Endothelial cell of umbilical vein (primary cell): ENCODE data around the gene CDT1. TPM values are rescaled to one million over a fixed set of nuclear protein-coding genes. Genes with fewer than 3 reads are reported as not detected.

ENCODE experiments used
- BruUV-seq: library from RNA; stranded (reverse); fragments of 400-500 nt; replicated peaks from 2 replicates; lab custom pipeline; 2021; lab: Mats Ljungman, UMichigan
- CTCF ChIA-PET: fragments of 300-600, 350-600 bp; sonication (Branson Sonifier 250); formaldehyde crosslinking; loops from one replicate; lab custom pipeline; 2021; ENCODE audit warnings: antibody characterized with exemption, inconsistent platforms; lab: Charles Lee
- POLR2A ChIA-PET: fragments of 300-600, 350-600 bp; sonication (Branson Sonifier 250); formaldehyde crosslinking; loops from one replicate; lab custom pipeline; 2021; ENCODE audit warnings: antibody characterized with exemption, inconsistent platforms; lab: Charles Lee
- DNase-seq: peaks from one replicate; pipeline ENCODE4 v3.0.0-alpha.2; 2011; ENCODE audit warnings: low read depth, low spot score
- FAIRE-seq: peaks from 2 replicates; lab custom pipeline; 2011; peaks lifted over from hg19 to GRCh38; lab: Jason Lieb, UNC
- H2AFZ ChIP-seq: 2 replicates; pipeline ENCODE4 v1.6.0; 2012; ENCODE audit warnings: low read depth, low read length, control low read depth, inconsistent platforms
- H3K27ac ChIP-seq: 2 replicates; pipeline ENCODE4 v1.5.1; 2011; ENCODE audit warnings: low read depth, mild to moderate bottlenecking, control low read depth, low read length, moderate library complexity; ENCODE audit not compliant: insufficient read depth
- H3K27me3 ChIP-seq, 2 experiments: 2 replicates each; pipeline versions ENCODE4 v1.6.0 to v1.6.1; 2011; ENCODE audit warnings: low read length in 2 of 2, mixed read lengths in 1 of 2; ENCODE audit not compliant: control insufficient read depth in 2 of 2, insufficient read depth in 2 of 2
- H3K36me3 ChIP-seq, 2 experiments: 2 replicates in 1 of 2; 3 replicates in 1 of 2; pipeline ENCODE4 v1.5.1; 2011; ENCODE audit warnings: low read length in 2 of 2, mild to moderate bottlenecking in 1 of 2, moderate library complexity in 1 of 2; ENCODE audit not compliant: control insufficient read depth in 2 of 2, insufficient read depth in 2 of 2; ENCODE audit errors: extremely low read depth in 1 of 2
- H3K4me1 ChIP-seq: 3 replicates; pipeline ENCODE4 v1.5.1; 2011; ENCODE audit warnings: mild to moderate bottlenecking, low read length; ENCODE audit not compliant: control insufficient read depth, insufficient read depth; ENCODE audit errors: extremely low read depth
- H3K4me2 ChIP-seq: 2 replicates; pipeline ENCODE4 v1.6.1; 2011; ENCODE audit warnings: low read length, control low read depth, mixed read lengths; ENCODE audit not compliant: insufficient read depth
- H3K4me3 ChIP-seq, 3 experiments: fragments of 200-600 bp in 1 of 3; sonication (generic), shearing (Covaris generic) in 1 of 3; replicated peaks in 1 of 3; 2 replicates each; pipeline ENCODE4 v1.5.1; 2011 to 2016; ENCODE audit warnings: control low read depth in 3 of 3, low read length in 3 of 3, mild to moderate bottlenecking in 2 of 3, inconsistent platforms in 1 of 3, low read depth in 1 of 3, moderate library complexity in 1 of 3; ENCODE audit not compliant: insufficient read depth in 1 of 3
- H3K79me2 ChIP-seq: 2 replicates; pipeline ENCODE4 v1.6.0; 2012; ENCODE audit warnings: low read length, inconsistent platforms; ENCODE audit not compliant: control insufficient read depth, insufficient read depth
- H3K9ac ChIP-seq: replicated peaks from 2 replicates; pipeline ENCODE3; 2011; ENCODE audit warnings: low read length, control low read depth; ENCODE audit not compliant: insufficient read depth; ENCODE audit errors: extremely low read depth
- H3K9me1 ChIP-seq: replicated peaks from 3 replicates; pipeline ENCODE4 v1.6.0; 2011; ENCODE audit warnings: mild to moderate bottlenecking, low read length; ENCODE audit not compliant: control insufficient read depth, insufficient read depth; ENCODE audit errors: extremely low read depth
- H3K9me3 ChIP-seq: replicated peaks from 2 replicates; pipeline ENCODE4 v1.5.1; 2012; ENCODE audit warnings: low read length, inconsistent platforms; ENCODE audit not compliant: control insufficient read depth, insufficient read depth
- H4K20me1 ChIP-seq: replicated peaks from 2 replicates; pipeline ENCODE3; 2011; ENCODE audit warnings: mild to moderate bottlenecking, low read length; ENCODE audit not compliant: control insufficient read depth, insufficient read depth; ENCODE audit errors: extremely low read depth
- CTCF ChIP-seq, 2 donors: IDR thresholded peaks; 1 replicate in 1 of 2; 2 replicates in 1 of 2; pipeline ENCODE4 v1.5.1; 2011; ENCODE audit warnings: low read length in 2 of 2, mild to moderate bottlenecking in 2 of 2, moderate library complexity in 2 of 2, control low read depth in 1 of 2, inconsistent platforms in 1 of 2, low read depth in 1 of 2; ENCODE audit not compliant: insufficient read depth in 1 of 2; ENCODE audit errors: extremely low read depth in 1 of 2
- EZH2 ChIP-seq: IDR thresholded peaks from 2 replicates; pipeline ENCODE4 v1.6.1; 2012; ENCODE audit warnings: borderline replicate concordance, low read depth, mild to moderate bottlenecking, moderate library complexity, low read length, inconsistent platforms; ENCODE audit not compliant: severe bottlenecking
- FOS ChIP-seq: IDR thresholded peaks from 2 replicates; pipeline ENCODE4 v1.6.1; 2011; ENCODE audit warnings: mild to moderate bottlenecking, low read length, moderate library complexity, borderline replicate concordance; ENCODE audit not compliant: insufficient read depth
- GATA2 ChIP-seq: IDR thresholded peaks from 2 replicates; pipeline ENCODE4 v1.7.0; 2011; ENCODE audit warnings: low read depth, mild to moderate bottlenecking, moderate library complexity, mixed read lengths, low read length; ENCODE audit not compliant: insufficient read length, insufficient read depth
- JUN ChIP-seq: IDR thresholded peaks from 2 replicates; pipeline ENCODE4 v1.6.1; 2011; ENCODE audit warnings: borderline replicate concordance, low read depth; ENCODE audit not compliant: insufficient read length, insufficient read depth
- MAX ChIP-seq: IDR thresholded peaks from 2 replicates; pipeline ENCODE4 v1.6.1; 2011; ENCODE audit not compliant: insufficient read depth, insufficient read length
- MYC ChIP-seq: IDR thresholded peaks from one replicate; pipeline ENCODE4 v1.6.1; 2011; ENCODE audit warnings: mild to moderate bottlenecking, low read depth, low read length
- POLR2A ChIP-seq: IDR thresholded peaks from 2 replicates; pipeline ENCODE4 v1.6.1; 2012; ENCODE audit warnings: low read depth, mild to moderate bottlenecking, control low read depth, low read length
- POLR2AphosphoS5 ChIP-seq: IDR thresholded peaks from 2 replicates; pipeline ENCODE4 v1.6.1; 2012; ENCODE audit warnings: low read depth, mild to moderate bottlenecking, control low read depth, low read length, moderate library complexity; ENCODE audit not compliant: insufficient read depth
- dilution Hi-C: fragments of 300-500 bp; cut with MboI; formaldehyde crosslinking; loops from one replicate; pipeline ENCODE4 v1.15.0; 2019; ENCODE audit warnings: low sequenced_read_pairs; ENCODE audit not compliant: extremely low pct_ligation_motif_present
- intact Hi-C: fragments of 100-400 bp; cut with micrococcal nuclease; formaldehyde crosslinking; loops from one replicate; pipeline ENCODE4 v1.10.0; 2022
- polyA plus RNA-seq, 4 experiments: library from polyadenylated mRNA; depleted of rRNA in 3 of 4; stranded (reverse) in 3 of 4; unstranded in 1 of 4; fragments of >200 nt; gene quantifications; 2 replicates each; pipeline versions ENCODE4 v1.2.1 to v1.2.3, GENCODE V29; 2011 to 2012; ENCODE audit warnings: missing spikeins in 1 of 4
- total RNA-seq: library from RNA; stranded (reverse); gene quantifications from 2 replicates; pipeline ENCODE4 v1.2.3, GENCODE V29; 2021

The CDT1 gene
- total and polyA plus RNA-seq, 2 donors (not counting 3 experiments of a cell fraction or from before 2014, with no cell fraction given) = 15.6 to 30.6 TPM

GRCh38 chr16:88798772-88799455, 4.7 kb upstream of the CDT1 start:
- Histone ChIP-seq H3K4me1 (no peaks in the 10 kb centered on the region), H3K9me1 (no peaks in the 10 kb centered on the region), H3K79me2 (no peaks in the 10 kb centered on the region), H3K27ac (no peak overlapping the region), H3K4me2 (no peak overlapping the region), H3K9ac (no peak overlapping the region), H4K20me1 (no peaks in the 10 kb centered on the region), H3K36me3 (no peaks in the 10 kb centered on the region), H3K4me3 (no peak overlapping the region), H3K9me3 (no peaks in the 10 kb centered on the region), H2AFZ (no peak overlapping the region), H3K27me3 (no peaks in the 10 kb centered on the region)
- dilution Hi-C loops (no loop called here), intact Hi-C loops (loop anchor here (1.0 kb wide), 1 partner anchor 33 kb away; no protein-coding TSS in a partner anchor)
- FAIRE-seq (no peak), DNase-seq (no peak)
- no TSS peak for BruUV-seq
- CTCF ChIA-PET = interaction anchor here (1.0 to 2.3 kb wide), 4 partner anchors 12 to 61 kb away, joined by 3 to 14 read pairs (median 4); partner anchors contain the start of gene PIEZO1
- TF ChIP-seq EZH2 = no peak
- no peak for TF ChIP-seq MAX
- no peak for TF ChIP-seq POLR2A
- no peak for TF ChIP-seq FOS
- TF ChIP-seq CTCF (IDR thresholded peaks at IDR 0.05; ENCODE audit: extremely low read depth in 1 of 2, insufficient read depth in 1 of 2, low read depth in 1 of 2, low read length in 2 of 2) = no peak
- no peak for TF ChIP-seq MYC
- no peak for TF ChIP-seq POLR2AphosphoS5
- TF ChIP-seq GATA2 = no peak
- no peak for TF ChIP-seq JUN
- POLR2A ChIA-PET = interaction anchor here (1.1 kb wide), 1 partner anchor 14 kb away, joined by 3 read pairs; the partner anchor contains the start of gene PIEZO1
